Gastrocnemius medialis (tissue), 4 donors: ENCODE results near the gene ZNF285. TPM values are rescaled to one million over a fixed set of nuclear protein-coding genes. Genes with fewer than 3 reads are reported as not detected.

ENCODE experiments used
- ATAC-seq, 2 donors: fragments of 150-250 bp; one replicate each; pipeline ENCODE4 v1.9.1; 2016
- DNase-seq, 2 donors: peaks; one replicate each; pipeline ENCODE4 v3.0.0-alpha.2; 2019
- H3K27ac ChIP-seq, 4 donors: fragments of 200-600 bp; sonication (generic); 1 replicate in 1 of 4; 2 replicates in 3 of 4; pipeline ENCODE4 v1.5.1; 2016 to 2018; ENCODE audit warnings: mild to moderate bottlenecking in 2 of 4, moderate library complexity in 1 of 4
- H3K27me3 ChIP-seq, 3 donors: fragments of 200-600 bp; sonication (generic) in 2 of 3; 1 replicate in 1 of 3; 2 replicates in 2 of 3; pipeline versions ENCODE4 v1.5.1 to v1.6.0; 2016 to 2019; ENCODE audit warnings: mild to moderate bottlenecking in 1 of 3, moderate library complexity in 1 of 3
- H3K36me3 ChIP-seq, 2 donors: fragments of 200-600 bp; sonication (generic) in 1 of 2; one replicate each; pipeline ENCODE4 v1.5.1; 2017 to 2018
- H3K4me1 ChIP-seq, 2 donors: fragments of 200-600 bp; sonication (generic) in 1 of 2; one replicate each; pipeline ENCODE4 v1.5.1; 2016 to 2017; ENCODE audit warnings: mild to moderate bottlenecking in 2 of 2
- H3K4me3 ChIP-seq, 4 donors: fragments of 200-600 bp; sonication (generic) in 3 of 4; 1 replicate in 1 of 4; 2 replicates in 3 of 4; pipeline ENCODE4 v1.5.1; 2016 to 2019; ENCODE audit warnings: mild to moderate bottlenecking in 2 of 4
- H3K9me3 ChIP-seq, 3 donors: fragments of 200-600 bp; sonication (generic) in 2 of 3; 1 replicate in 1 of 3; 2 replicates in 2 of 3; pipeline ENCODE4 v1.5.1; 2016 to 2019
- POLR2A ChIP-seq, 2 donors: fragments of 450-650 bp; IDR thresholded peaks; one replicate each; pipeline ENCODE4 v1.6.1; 2017; ENCODE audit warnings: antibody characterized with exemption in 2 of 2, mild to moderate bottlenecking in 2 of 2, moderate library complexity in 2 of 2
- in situ Hi-C, 4 donors: fragments of 200-750 bp; cut with MboI; loops; one replicate each; pipeline versions ENCODE4 v1.15.0 to v1.8.0; 2017; ENCODE audit warnings: low sequenced_read_pairs in 4 of 4
- intact Hi-C: fragments of 100-400 bp; cut with DNase I; formaldehyde crosslinking; loops from one replicate; pipeline ENCODE4 v1.15.1; 2023; ENCODE audit warnings: low total_unique reads
- total RNA-seq, 4 donors: library from RNA; depleted of rRNA; stranded (reverse); fragments of >200 nt; gene quantifications; one replicate each; pipeline versions ENCODE4 v1.1.0 to v1.2.3, GENCODE V29; 2016
- TF ChIP-seq, protein P1 (sequence below), 5 experiments: fragments of 450-650 bp in 3 of 5; fragments of 200-600 bp in 2 of 5; sonication (generic) in 2 of 5; IDR thresholded peaks in 4 of 5; conservative IDR thresholded peaks in 1 of 5; 1 replicate in 4 of 5; 2 replicates in 1 of 5; pipeline ENCODE4 v1.5.1; 2016 to 2019; ENCODE audit warnings: antibody characterized with exemption in 5 of 5, mild to moderate bottlenecking in 3 of 5, moderate library complexity in 3 of 5

The ZNF285 gene
- 1 to 10 TPM in 1 of 4 donors, under 1 TPM in 3; 0.61 to 1.0 (median 0.69) TPM for total RNA-seq

GRCh38 chr19:44401139-44402115 lies at the start of gene ZNF285:
TSS of gene ZNF285 (minus strand) at chr19:44401608. CDS start at chr19:44397213, 4,395 bp downstream.
- H3K4me1 ChIP-seq = no peaks in the 10 kb centered on the region
- intact Hi-C loops (loop anchor here (1.0 kb wide), 1 partner anchor 45 kb away; the partner anchor contains the start of gene ZNF112), in situ Hi-C loops (no loop called here)
- TF ChIP-seq, protein P1, sequence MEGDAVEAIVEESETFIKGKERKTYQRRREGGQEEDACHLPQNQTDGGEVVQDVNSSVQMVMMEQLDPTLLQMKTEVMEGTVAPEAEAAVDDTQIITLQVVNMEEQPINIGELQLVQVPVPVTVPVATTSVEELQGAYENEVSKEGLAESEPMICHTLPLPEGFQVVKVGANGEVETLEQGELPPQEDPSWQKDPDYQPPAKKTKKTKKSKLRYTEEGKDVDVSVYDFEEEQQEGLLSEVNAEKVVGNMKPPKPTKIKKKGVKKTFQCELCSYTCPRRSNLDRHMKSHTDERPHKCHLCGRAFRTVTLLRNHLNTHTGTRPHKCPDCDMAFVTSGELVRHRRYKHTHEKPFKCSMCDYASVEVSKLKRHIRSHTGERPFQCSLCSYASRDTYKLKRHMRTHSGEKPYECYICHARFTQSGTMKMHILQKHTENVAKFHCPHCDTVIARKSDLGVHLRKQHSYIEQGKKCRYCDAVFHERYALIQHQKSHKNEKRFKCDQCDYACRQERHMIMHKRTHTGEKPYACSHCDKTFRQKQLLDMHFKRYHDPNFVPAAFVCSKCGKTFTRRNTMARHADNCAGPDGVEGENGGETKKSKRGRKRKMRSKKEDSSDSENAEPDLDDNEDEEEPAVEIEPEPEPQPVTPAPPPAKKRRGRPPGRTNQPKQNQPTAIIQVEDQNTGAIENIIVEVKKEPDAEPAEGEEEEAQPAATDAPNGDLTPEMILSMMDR (IDR thresholded peaks at IDR 0.05 in 4 of 5, conservative IDR thresholded peaks at IDR 0.05 in 1 of 5) = no peak
- no peak for TF ChIP-seq POLR2A (IDR thresholded peaks at IDR 0.05)
- ATAC-seq = peak; percentile 93 to 100
- peaks cover 0 to 8% (median 0%) of the 10 kb centered on the region in 3 donors for H3K27me3 ChIP-seq
- peak within 1 kb of the TSS in 1 of 4 donors; percentile 55 for H3K27ac ChIP-seq
- H3K9me3 ChIP-seq = peaks cover 0 to 9% (median 0%) of the 10 kb centered on the region in 3 donors
- H3K36me3 ChIP-seq = peaks cover 0 to 6% of the 10 kb centered on the region in 2 donors
- peak within 1 kb of the TSS; percentile 62 to 88 (median 65) for H3K4me3 ChIP-seq
- peak; percentile 74 to 85 for DNase-seq

GRCh38 chr19:44447916-44448674 lies 46.7 kb upstream of the ZNF285 start, which contains the start of gene ZNF229:
TSS of gene ZNF229 (minus strand) at chr19:44448472. CDS start at chr19:44442847, 5,625 bp downstream.
- peaks cover 0 to 20% (median 4%) of the 10 kb centered on the region in 3 donors for H3K9me3 ChIP-seq
- H3K4me1 ChIP-seq = peaks cover 0 to 8% of the 10 kb centered on the region in 2 donors
- ATAC-seq (peak; percentile 72 to 89), DNase-seq (peak; percentile 41 to 68)
- peak within 1 kb of the TSS in 2 of 4 donors; percentile 22 to 46 for H3K27ac ChIP-seq
- TF ChIP-seq, protein P1 (IDR thresholded peaks at IDR 0.05 in 4 of 5, conservative IDR thresholded peaks at IDR 0.05 in 1 of 5) = no peak
- no peak for TF ChIP-seq POLR2A (IDR thresholded peaks at IDR 0.05)
- H3K36me3 ChIP-seq = peaks cover 0 to 36% of the 10 kb centered on the region in 2 donors
- intact Hi-C loops = no loop called here
- in situ Hi-C loops = no loop called here
- H3K27me3 ChIP-seq = no peaks in the 10 kb centered on the region
- H3K4me3 ChIP-seq = peak within 1 kb of the TSS; percentile 56 to 74 (median 68)

DNA sequence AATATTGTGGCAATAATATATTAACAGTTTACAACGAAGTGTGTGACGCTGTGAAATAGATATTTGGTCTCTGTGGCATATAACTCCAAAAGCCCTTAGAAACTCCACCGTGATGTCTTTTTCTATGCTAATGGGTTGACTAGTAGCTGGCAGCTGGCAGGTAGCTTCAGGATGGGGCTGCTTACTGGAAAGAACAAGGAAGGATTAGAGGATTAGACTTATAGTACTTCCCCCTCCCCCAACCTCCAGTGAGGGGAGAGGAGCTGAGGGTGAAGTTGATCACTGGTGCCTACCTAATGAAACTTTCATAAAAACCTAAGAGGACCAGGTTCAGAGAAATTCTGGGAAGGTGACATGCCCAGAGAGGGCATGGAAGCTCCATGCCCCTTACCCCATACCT lies 37.0 kb upstream of the ZNF285 start:
- intact Hi-C loops = no loop called here
- DNase-seq (no peak), ATAC-seq (no peak)
- Histone ChIP-seq H3K4me3 (peak overlapping the region in 1 of 4 donors; percentile 0), H3K27ac (no peak overlapping the region), H3K9me3 (peaks cover 0 to 27% (median 3%) of the 10 kb centered on the region in 3 donors), H3K4me1 (no peaks in the 10 kb centered on the region), H3K36me3 (peaks cover 0 to 70% of the 10 kb centered on the region in 2 donors), H3K27me3 (no peaks in the 10 kb centered on the region)
- in situ Hi-C loops = no loop called here
- no peak for TF ChIP-seq POLR2A (IDR thresholded peaks at IDR 0.05)
- TF ChIP-seq, protein P1 (IDR thresholded peaks at IDR 0.05 in 4 of 5, conservative IDR thresholded peaks at IDR 0.05 in 1 of 5) = no peak

- Histone ChIP-seq H3K4me1 (no peaks in the 10 kb centered on the region), H3K36me3 (peaks cover 0 to 69% of the 10 kb centered on the region in 2 donors), H3K27me3 (no peaks in the 10 kb centered on the region), H3K9me3 (peaks cover 0 to 23% (median 3%) of the 10 kb centered on the region in 3 donors), H3K27ac (no peak overlapping the region), H3K4me3 (peak overlapping the region in 1 of 4 donors; percentile 4)
- intact Hi-C loops = no loop called here
- DNase-seq (no peak), ATAC-seq (no peak)
- TF ChIP-seq, protein P1 (IDR thresholded peaks at IDR 0.05 in 4 of 5, conservative IDR thresholded peaks at IDR 0.05 in 1 of 5) = no peak
- TF ChIP-seq POLR2A (IDR thresholded peaks at IDR 0.05) = no peak
- in situ Hi-C loops = no loop called here
These were observed 34.0 kb upstream of the ZNF285 start for GRCh38 chr19:44435441-44435840.
